Stimulated activated CD4-positive, alpha-beta T cell treated with anti-CD3 and anti-CD28 coated beads, Interleukin-4, amount 100 ng/mL, for 1 hour (primary cell): ENCODE data around the gene TBC1D5.

ENCODE experiments used
- DNase-seq: peaks from one replicate; pipeline ENCODE4 v3.0.0-alpha.2; 2020

Gene TBC1D5

GRCh38 chr3:17336291-17336690 lies 406.1 kb downstream of the TBC1D5 start:
- no peak for DNase-seq

DNA sequence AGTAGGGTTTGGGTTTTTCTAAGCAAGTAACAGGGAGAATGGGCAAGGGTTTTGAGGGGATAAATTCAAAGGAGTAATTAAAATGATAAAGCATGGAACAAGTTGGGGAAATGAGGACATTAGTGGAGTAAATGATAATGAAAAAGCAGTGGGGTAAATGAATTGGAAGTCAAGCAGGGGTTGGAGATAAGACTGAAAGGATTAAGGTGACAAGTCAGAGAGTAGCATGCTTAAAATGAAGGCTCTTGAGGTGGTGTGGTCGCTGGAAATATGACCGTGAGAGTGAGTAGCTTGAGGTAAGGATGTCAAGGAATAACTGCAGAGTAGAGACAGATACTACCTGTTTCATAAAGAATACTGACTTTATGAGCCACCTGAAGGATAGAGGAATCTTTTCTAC lies 408.5 kb downstream of the TBC1D5 start:
- no peak for DNase-seq

GRCh38 chr3:17333446-17333845 lies 409.0 kb downstream of the TBC1D5 start:
- no peak for DNase-seq

GRCh38 chr3:17330660-17331059 lies 411.8 kb downstream of the TBC1D5 start:
- no peak for DNase-seq

GRCh38 chr3:17329927-17330326 lies 412.5 kb downstream of the TBC1D5 start:
- DNase-seq, result no peak

- no peak for DNase-seq
These were observed 420.2 kb downstream of the TBC1D5 start for GRCh38 chr3:17322106-17322793.

GRCh38 chr3:17320266-17320665 lies 422.2 kb downstream of the TBC1D5 start:
- no peak for DNase-seq

DNA sequence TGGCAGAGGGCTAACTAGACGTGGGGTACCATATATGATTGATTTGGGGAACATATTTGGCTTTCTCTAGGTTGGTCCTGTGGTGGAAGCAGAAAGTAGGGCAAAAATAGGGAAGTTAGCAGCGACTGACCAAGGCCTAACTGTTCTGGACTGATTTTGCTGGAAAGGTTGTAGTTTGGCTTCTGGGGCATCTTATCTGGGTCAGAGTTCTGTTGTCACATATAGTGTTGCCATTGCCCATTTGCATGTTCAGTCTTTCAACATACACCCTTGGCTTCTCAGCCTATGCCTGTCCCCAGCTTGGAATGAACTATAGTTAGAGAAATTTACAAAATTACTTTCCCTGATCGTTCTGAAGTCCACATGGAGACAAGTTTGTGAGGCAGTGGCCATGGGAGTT lies 426.5 kb downstream of the TBC1D5 start:
- DNase-seq, result no peak

DNA sequence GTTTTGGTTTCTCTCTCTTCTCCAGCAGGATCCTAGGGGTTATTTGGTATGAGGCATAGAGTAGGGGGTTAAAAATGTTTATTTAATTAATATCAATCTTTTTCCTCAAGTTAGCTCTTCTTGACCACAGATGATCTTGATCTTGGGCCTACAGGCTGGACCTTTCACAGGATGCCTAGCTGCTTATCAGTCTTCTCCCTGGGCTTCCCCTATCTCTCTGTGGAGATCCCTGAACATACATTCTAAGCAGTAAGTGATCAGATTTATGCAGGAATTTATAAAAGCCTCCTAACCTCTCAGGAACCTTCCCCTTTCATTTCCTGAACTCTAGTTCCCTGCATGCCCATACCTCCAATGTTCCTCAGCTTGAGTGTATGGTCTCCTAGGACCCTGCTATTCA lies 428.3 kb downstream of the TBC1D5 start:
- DNase-seq, result no peak

DNA sequence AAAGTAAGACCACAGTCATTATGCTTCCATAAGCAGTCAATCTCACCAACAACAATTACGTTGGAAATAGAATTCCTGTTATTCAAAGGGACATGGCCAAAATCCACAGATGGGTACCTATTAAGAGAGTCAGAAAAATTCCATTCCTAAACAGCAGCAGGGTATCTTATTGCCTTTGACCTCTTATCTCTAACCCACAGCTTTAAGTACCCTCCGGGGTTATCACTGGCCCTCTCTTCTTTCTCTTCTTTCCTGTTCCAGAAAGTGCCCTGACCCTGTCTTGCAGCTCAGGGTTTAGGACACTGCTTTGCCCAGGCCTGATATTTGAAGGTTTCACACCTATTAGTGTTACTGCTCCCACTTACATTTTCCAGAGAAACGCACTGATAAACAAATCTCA lies 428.7 kb downstream of the TBC1D5 start:
- no peak for DNase-seq

DNA sequence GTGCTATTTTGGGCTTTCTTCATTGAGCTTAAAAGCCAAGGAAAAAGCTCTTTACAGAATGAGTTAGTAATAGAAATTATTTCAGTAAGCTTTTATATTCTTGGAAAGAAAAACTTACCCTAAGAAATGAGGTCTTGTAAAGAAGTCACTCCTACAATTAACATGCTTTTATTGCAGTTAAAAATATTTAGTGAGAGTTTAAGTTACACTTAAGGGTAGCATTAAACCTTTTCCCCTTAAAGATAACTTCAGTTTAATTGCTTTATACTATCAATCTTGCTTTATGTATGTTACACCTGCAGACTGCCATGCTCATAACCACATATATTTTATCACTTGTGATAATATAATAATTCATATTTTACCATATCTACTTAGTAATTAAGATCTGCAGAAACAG lies 431.4 kb downstream of the TBC1D5 start:
- no peak for DNase-seq

GRCh38 chr3:17307887-17308286 lies 434.5 kb downstream of the TBC1D5 start:
- no peak for DNase-seq

GRCh38 chr3:17307482-17307881 lies 434.9 kb downstream of the TBC1D5 start:
- DNase-seq, result no peak

DNA sequence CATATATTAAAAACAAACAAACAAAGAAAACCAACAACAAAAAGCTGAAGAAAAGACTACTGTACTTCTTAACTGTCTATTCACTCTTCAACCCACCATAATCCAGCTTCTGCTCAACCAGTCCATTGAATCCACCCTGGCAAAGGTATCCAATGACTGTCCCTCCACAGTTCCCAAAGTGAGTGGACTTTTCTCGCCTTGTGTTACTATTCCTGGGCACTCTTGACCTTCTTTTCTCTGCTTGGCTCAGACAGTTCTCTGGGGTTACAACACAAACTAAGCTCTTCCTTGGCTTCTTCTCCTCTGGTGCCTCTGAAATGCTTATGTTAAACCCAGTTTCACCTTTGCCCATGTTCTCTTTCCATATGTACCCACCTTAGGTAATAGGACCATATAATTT lies 437.5 kb downstream of the TBC1D5 start:
- DNase-seq, result no peak

DNA sequence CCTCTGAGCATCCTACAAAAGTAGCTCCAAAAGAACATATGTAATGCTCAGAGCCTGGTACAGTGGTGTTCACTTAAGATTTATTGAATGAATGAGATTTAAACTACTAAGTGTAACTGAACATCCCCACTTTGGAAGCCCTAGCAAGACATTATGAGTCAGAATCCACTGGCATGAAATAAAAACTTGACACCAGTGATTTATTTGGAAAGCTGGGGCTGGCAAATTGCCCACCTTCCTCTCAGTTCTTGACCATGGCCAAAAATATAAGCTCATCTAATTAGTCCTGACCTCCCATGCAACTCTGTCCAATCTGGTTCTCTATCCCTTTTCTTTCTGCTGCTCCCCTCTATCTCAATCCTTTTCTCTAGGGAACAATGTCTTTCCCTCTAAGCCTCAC lies 439.7 kb downstream of the TBC1D5 start:
- DNase-seq, result no peak

GRCh38 chr3:17302170-17302569 lies 440.3 kb downstream of the TBC1D5 start:
- DNase-seq, result no peak

DNA sequence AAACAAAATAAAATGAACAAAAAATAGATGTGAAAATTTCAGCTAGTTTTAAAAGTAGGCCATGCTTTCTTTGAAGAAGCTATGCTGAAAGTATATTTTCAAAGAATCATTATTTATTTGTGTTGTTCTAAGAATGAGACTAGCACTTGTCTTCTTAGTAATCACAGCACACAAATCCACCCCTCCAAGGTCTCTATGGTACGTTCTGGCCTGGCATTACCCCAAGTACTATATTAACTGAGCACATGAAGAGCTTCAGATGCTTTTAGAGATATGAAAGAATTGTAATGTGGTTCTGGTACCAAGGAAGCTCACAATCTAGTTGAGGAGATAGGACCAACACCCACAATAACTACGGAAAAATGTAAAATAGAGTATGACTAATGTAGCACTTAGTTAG lies 441.2 kb downstream of the TBC1D5 start:
- no peak for DNase-seq

DNA sequence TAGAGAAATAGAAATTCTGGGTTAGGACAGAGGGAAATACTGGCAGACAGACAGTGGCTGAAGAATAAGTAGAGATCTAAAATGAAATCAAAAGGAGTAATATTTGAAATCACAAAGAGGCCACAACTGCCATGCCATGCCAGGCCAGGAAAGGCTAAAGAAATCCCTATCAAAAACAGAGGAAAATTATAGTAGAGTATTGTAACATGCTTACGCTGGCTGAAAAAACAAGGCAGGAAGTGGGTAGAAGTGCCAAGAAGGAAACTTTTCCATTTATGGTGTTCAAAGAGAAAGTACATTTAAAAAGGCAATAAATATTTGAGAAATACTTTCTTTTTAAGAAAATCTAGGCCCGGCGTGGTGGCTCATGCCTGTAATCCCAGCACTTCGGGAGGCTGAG lies 442.0 kb downstream of the TBC1D5 start:
- no peak for DNase-seq

DNA sequence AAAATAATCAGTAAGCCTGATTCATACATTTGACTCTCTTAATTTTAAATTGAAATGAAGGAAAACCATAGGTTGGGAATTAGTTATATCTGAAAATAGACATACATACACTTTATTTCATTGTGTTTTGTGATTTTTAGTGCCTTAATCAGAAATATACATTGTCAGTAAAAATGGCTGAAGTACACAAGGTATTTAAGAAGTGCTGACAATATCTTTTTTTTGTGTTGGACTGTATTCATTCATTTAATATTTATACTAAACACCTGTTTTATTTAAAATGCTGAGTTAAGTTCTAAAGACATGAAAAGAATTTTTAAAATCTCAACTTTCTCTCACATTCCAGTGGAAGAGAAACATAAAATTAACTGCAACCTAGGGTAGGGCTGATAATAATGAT lies 444.4 kb downstream of the TBC1D5 start:
- no peak for DNase-seq

GRCh38 chr3:17292556-17292955 lies 449.9 kb downstream of the TBC1D5 start:
- DNase-seq, result no peak

DNA sequence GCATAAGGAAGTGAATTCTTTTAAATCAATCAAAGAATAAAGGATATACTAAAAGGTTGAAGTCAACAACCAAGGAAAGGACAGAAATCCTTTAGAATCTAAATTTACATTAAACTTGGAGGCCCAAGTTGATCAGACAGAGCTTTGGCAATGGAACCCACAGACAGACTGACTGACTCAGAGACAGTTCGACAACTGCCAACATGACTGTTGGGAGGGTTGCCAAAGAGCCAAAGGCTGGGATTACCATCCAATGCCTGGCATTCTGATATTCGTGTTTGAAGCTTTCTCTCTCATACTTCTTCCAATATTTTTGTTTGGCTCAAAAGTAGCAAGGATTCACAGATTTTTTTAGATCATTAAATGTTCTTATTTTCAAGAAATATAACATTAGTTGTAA lies 451.5 kb downstream of the TBC1D5 start:
- no peak for DNase-seq

DNA sequence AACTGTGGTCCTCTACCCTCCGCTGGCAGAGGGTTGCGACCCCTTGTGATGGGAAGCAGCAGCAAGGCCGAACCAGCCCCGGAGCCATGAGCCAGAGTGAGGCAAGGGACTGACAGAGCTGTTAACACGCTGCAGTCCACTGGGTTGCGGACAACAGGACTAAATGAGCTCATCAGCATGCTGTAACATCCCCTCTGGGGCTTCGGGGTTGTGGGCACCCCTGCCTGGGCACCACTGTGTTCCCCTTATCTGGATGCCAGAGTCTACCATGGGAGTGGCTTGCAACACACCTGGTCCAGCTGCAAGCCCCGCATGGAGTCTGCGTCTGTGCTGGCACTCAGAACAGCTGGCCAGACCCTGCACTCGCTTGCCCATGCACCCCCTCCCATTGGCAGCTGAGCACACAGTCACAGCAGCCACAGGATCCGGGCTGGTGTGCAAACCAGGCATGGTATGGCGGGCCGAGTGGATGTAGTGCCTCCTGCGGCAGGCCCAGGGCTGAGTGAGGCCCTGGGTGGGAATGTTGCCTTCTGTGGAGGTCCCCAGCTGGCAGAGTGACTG lies 453.5 kb downstream of the TBC1D5 start:
- no peak for DNase-seq

DNA sequence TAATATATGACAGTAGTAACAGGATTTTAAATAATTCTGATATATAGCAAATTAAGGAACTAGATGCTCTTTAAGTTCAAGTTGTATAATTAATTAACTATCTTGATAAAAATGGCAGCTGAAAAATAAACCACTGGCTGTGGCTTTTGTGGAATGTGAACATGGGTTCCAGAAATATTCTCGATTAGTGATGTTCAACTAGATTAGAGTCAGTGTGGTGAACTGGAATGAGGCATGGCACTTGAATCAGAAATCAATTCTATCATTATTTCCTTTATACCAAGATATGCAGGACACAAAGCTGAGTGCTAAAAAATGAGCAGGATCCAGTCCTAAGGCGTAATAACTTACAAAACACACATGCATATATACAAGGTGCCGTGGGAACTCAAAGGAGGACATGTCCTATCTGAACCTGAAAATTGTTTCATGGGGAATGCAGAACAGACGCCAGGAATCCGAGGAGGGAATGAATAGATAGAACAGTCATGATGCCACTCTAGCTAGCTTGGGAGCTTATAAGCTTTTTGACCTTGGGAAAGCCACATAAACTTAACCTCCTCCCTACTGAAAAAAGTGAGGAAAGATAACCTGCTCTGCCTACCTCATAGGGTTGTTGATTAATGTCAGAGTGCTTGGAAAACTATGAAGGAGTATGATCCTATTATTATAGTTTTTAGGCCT lies 455.3 kb downstream of the TBC1D5 start:
- no peak for DNase-seq

GRCh38 chr3:17278006-17278405 lies 464.4 kb downstream of the TBC1D5 start:
- DNase-seq, result no peak

- DNase-seq, result no peak
These were observed 475.6 kb downstream of the TBC1D5 start for GRCh38 chr3:17266846-17267245.
